Gastrocnemius medialis (tissue), 4 donors: ENCODE measurements around the gene SUCLG2.

ENCODE experiments used
- CTCF ChIP-seq, 5 experiments: fragments of 450-650 bp in 3 of 5; fragments of 200-600 bp in 2 of 5; sonication (generic) in 2 of 5; IDR thresholded peaks in 4 of 5; conservative IDR thresholded peaks in 1 of 5; 1 replicate in 4 of 5; 2 replicates in 1 of 5; pipeline ENCODE4 v1.5.1; 2016 to 2019; ENCODE audit warnings: antibody characterized with exemption in 5 of 5, mild to moderate bottlenecking in 3 of 5, moderate library complexity in 3 of 5
- POLR2A ChIP-seq, 2 donors: fragments of 450-650 bp; IDR thresholded peaks; one replicate each; pipeline ENCODE4 v1.6.1; 2017; ENCODE audit warnings: antibody characterized with exemption in 2 of 2, mild to moderate bottlenecking in 2 of 2, moderate library complexity in 2 of 2

DNA sequence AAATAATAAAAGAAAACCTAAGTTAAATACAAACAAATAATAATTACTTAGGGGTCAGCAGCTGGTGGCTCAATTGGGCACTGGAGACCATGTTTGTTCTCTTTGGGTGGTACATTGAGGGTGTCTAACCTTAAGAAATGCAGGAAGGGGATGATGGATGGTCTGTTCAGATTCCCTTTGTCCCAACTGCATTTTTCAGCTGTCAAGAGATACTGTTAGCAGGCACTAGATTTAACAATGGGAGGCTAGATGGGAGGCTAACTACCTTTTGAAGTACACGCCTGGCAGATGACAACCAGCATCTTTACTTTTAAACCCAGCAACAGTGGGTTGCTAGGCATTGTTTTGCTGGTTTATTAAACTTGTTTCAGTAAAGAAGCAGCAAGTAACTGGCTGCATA is 222.5 kb downstream of the SUCLG2 start:
- TF ChIP-seq CTCF (IDR thresholded peaks at IDR 0.05 in 4 of 5, conservative IDR thresholded peaks at IDR 0.05 in 1 of 5) (no peak), POLR2A (IDR thresholded peaks at IDR 0.05) (no peak)
